GM21737 (cell line): ENCODE results near the gene CHPF2.
A peak's percentile ranks its signal among the peaks of the same experiment; 100 is the strongest.

Source experiments
- ATAC-seq: cut with Tn5 transposase; IDR thresholded peaks from one replicate; pipeline ENCODE4 v1.9.1; 2021; ENCODE audit warnings: mild to moderate bottlenecking, moderate library complexity; ENCODE audit not compliant: unreplicated experiment

Gene CHPF2

GRCh38 chr7:151232091-151232916 lies at the start of gene CHPF2:
TSS of gene CHPF2 (plus strand) at chr7:151232483. CDS start at chr7:151234012, 1,529 bp downstream.
- ATAC-seq: peak; percentile 95

DNA sequence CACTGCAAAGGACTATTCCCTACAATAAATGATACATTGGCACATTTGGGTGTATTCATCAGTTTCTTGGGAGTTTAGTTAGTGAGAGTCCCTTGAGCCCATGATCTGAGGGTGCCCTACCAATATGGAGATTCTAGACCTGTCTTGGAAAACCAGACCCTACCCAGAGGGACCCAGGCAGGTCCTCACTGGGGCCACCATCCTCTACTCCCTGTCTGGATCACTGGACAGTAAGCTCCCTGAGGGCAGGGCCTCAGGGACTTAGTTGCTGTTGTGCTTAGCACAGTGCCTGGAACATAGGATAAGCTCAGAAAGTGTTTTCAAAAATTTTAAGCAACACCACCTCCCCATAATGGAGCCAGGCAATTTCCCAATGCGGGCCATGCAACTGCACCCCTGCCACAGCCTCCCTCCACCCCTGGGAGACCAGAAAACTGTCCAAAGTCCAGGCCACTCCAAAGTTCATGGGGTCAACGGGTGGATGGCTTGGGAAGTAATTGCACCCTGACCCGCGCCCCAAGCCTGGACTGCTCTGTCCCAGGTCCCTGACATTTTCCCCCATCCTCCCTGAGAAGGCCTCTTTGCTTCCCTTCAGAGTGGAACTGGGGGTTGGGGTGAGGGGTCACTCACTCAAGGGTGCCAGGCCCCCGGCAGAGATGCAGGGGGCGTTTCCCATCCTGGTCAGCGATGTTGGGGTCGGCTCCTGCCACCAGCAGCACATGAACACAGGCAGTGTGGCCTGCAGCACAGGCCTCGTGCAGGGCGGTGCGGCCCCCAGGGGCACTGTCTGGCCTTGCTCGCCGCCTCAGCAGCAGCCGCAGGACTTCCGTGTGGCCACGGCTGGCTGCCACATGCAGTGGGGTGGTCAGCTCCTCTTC lies 46.3 kb upstream of the CHPF2 start:
- no peak for ATAC-seq

- no peak for ATAC-seq
Observed at GRCh38 chr7:151186640-151187408, 45.5 kb upstream of the CHPF2 start, which contains the start of gene ASB10. TSS of gene ASB10 (minus strand) at chr7:151187250. CDS start at chr7:151187130, 120 bp downstream.

DNA sequence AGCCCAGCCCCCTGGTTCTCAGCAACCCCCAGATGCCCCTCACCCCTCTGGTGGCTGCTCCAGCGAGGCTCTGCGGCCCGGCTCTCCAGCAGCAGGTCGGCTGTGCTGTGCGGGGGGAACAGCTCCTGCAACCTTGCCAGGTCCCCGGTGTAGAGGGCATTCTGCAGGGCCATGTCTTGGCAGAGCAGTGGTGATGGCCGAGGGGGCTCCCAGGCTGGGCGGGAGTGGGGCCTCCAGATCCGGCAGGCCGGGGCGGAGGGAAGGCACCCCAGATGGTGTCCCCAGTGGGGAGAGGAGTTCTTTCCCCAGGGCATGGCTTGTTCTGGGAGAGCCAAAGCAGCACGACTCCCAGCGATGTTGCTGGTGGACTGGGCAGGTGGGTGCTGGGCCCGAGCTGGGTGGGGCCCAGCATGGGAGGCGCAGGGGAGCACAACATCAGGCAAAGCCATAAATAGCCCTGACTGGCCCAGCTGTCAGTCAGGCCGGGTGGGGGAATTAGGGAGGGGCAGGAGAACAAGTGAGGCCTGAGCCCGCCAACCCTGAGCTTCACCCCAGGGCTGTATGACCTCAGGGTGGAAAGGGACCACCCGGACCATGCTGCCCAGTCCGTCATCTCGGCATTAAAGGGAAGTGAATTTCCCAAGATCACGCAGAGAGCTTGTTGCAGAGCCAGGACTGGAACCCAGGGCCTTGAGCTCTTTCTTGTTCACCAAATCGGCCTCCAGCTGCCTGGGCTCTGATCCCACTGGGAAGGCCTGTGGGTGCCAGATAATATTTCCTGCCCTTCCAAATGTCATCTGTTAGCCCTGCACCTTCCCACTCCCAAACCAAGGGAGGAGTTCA lies 44.7 kb upstream of the CHPF2 start:
- ATAC-seq: no peak

DNA sequence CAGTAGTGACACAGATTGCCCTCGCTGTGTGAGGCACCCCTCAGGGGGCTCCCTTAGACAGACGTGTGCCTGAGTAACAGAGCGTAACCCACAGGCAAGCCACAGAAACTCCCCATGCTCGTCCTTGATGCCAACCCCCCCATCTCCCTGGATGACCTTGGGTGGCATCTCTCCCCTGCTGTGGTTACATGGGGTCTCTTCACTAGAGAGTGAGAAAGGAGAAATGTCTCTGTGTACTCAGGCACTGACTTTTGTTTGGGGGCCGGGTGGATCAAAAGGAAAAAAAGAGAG lies 44.1 kb upstream of the CHPF2 start:
- no peak for ATAC-seq

- ATAC-seq: no peak
Observed at GRCh38 chr7:151189038-151189437, 43.2 kb upstream of the CHPF2 start.

DNA sequence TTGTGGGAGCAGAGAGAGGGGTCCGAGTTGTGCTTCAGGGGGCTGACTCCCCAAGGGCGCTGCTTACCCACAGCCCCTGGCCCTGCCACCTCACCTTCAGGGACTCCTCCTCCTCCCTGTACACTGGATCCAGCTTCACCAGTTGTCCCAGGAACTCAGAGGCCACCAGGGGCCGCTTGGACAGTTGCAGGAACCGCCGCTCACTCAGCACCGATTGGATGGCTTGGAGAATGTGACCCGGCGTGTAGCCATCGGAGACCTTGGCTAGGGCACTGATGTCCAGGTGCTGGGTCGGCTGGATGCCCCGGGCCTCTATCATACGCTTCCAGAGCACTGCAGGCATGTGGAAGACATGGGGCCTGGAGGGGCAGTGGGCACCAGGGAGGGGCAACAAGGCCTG lies 40.7 kb upstream of the CHPF2 start:
- ATAC-seq: no peak

DNA sequence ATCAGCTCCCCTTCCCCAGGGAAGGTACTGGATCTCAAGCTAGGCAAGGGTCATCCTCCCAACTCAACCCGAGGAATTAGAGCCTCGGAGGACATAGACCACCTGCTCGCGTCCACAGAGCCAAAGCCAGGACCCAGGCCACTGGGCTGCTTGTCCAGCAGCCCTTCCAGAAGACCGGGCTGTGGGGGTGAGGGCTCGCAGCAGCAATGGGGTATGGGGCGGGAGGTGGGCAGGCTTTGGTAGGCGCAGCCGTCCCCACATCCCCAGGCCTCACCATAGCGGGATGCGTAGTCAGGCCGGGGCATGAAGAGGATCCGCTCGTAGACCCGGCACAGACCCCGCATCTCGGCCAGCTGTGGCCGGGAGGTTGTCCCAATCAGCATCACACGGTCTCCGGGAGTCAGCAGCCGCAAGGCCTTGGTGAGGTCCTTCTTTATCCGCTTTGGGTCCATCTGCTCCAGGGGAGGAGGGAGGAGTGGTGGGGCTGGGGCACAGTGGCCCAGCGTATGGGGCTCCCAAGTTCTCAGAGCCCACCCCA lies 40.2 kb upstream of the CHPF2 start:
- ATAC-seq: no peak

DNA sequence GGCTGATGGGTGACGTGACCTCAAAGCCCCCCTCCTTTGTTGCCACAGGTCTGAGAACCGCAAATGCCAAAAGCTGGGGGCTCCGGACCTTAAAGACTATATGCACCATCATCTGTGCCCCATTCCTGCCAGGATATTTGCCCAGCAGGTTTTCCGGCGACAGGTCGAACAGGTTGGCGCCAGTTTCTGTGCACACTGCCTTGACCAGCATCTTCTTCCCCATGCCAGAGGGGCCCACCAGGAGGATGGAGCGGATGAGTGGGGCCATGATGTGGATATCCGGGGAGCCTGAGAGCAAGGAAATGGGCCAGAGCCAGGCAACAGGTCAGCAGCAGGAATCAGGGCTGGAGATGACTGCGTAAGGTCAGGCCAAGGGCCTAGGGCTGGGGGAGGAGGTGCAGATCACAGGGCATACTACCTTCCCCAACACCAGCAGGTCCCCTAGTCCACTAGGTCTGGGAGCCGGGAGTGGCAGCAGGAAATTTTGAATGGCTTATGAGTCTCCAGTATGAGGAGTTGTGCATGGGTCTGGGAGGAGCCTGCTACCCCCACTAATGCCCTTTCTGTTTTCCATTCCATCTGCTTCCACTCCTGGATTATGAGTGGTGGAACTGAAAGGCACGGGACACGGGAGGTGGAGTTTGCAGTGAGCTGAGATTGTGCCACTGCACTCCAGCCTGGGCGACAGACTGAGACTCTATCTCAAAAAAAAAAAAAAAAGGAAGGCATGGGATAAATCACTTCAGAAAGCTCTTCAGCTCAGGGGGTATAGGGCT lies 38.9 kb upstream of the CHPF2 start:
- ATAC-seq: no peak

GRCh38 chr7:151194188-151194587 lies 38.1 kb upstream of the CHPF2 start:
- no peak for ATAC-seq

DNA sequence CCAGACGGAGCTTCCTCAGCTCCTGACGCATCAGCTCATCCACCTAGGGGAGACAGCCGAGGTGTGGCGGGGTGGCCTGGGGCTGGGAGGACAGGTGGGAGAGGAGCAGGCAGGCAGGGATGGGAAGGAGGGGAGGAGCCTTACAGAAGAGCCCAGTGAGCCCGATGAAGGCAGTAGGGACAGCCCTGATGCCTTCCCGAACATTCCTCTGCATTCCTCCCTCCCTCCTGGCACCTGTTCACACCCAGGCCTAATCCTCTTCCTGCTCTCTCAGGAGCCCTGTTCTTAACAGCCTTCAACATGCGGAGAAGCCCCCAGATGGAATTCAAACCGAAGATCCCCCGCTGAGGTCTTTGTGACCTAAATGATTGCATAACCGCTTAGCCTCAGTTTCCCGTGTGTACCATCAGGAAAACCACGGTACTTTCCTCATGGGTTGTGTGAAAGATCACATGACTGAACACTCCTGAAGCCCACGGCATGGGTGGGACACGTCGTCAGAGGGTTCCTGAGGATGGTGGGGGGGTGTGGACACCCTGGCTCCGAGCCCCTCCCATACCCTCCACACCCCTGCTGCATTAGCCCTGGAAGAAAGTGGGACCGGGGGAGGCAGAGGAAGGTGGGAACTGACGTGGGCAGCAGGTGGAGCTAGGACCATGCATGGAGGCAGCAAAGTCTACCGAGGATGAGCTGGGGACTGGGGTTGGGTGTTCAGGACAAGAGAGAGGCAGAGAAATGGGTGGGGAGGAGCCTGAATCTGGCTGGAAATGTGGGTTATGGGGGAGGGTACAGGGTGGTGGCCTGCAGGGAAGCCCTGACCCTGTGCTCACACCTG lies 36.5 kb upstream of the CHPF2 start:
- ATAC-seq: no peak

DNA sequence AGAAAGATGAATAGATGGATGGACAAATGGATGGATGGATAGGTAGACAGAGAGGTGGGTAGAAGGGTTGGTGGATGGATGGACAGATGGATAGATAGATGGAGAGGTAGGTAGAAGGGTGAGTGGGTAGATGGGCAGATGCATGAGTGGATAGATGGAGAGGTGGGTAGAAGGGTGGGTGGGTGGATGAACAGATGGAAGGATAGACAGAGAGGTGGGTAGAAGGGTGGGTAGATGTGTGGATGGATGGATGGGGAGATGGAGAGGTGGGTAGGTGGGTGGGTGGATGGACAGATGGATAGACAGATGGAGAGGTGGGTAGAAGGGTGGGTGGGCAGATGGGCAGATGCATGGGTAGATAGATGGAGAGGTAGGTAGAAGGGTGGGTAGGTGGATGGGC lies 34.4 kb upstream of the CHPF2 start:
- no peak for ATAC-seq

DNA sequence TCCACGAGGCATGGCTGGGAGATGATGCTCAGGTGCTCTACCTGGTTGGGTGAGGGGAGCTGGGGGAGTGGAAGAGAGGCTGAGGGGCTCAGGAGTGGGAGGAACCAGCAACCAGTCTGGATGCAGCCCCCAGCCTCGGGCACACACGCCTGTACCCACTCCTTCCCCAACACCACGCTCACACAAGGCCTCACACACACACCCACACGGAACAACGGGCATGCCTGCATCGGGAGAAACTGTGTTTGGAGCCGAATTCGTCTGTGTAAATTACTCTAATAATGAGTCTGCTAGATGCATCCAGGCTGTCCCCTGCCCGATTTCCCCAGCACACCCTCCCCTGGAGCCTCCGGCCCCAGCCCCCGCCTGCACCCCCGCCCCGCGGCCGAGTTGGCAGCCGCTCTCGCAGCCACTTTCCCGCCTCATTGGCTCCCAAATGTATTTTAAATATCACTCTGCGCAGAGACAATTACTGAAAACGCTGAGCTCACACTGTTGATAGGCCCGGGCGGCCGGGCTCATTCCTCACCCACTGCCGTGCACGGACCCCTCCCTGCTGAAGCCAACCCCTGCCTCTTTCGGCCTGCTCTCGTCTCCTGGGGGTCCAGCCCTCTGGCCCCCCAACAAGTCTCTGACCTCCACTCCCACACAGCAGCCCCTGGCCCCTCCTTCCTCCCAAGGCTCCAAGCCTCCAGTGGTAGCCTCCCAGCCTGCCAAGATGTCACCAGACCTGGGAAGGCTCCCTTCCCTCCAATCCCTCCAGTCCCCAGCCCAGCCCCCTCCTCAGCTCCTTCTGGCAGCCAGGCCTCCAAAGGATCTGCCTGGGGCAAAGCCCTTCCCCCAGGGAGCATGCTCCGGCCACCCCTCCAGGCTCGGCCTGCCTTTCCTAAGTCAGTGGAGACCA lies 33.1 kb upstream of the CHPF2 start:
- ATAC-seq: no peak

DNA sequence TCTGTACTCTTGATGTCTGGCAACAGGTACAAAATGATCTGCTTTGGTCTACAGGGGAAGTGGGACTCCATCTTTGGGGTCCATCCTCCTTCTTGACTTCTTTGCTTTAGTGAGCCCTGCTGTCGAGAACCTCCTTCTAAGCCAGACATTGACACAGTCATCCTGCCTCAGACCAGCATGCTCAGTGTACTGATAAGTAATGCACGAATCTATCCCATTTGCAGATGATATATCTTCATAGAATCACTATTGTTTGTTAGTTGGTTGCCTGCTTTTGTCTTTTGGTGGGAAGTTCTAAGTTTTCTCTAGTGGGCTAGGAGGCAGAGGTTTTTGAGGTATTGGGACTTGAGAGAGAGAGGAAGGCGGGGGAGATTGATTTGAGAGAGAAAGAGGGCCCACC lies 30.9 kb upstream of the CHPF2 start:
- ATAC-seq: no peak

DNA sequence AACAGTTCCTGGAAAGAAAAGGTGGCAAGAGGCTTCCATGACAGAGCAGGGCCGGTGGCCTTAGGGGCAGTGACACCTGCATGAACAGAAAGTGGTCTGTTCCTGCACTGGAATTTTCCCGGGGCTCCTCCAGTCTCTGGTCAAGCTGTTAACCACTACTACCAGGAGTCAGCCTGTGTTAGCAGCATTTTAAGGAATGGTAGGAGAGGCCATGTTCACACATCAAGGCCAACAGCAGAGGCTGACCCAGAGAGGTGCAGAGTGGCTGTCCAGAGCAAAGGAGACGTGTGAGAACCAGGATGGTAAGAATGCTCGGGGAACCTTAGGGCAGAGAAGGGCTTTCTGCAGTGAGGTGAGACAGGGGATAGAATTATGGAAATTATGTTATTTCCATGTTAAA lies 30.5 kb upstream of the CHPF2 start:
- no peak for ATAC-seq

- no peak for ATAC-seq
Observed at GRCh38 chr7:151202836-151203235, 29.4 kb upstream of the CHPF2 start.

- no peak for ATAC-seq
Observed at GRCh38 chr7:151204383-151205032, 27.8 kb upstream of the CHPF2 start.
